PFSK-1 (cell line): ENCODE data around the gene DAAM2.

Experiments used
- FOXP2 ChIP-seq: optimal IDR thresholded peaks from 2 replicates; pipeline ENCODE3; 2011; ENCODE audit warnings: borderline replicate concordance, control low read depth, inconsistent platforms; ENCODE audit not compliant: insufficient read depth; ENCODE audit errors: extremely low read length, extremely low read depth
- POLR2AphosphoS5 ChIP-seq: IDR thresholded peaks from 2 replicates; pipeline ENCODE4 v1.6.1; 2012; ENCODE audit warnings: low read depth, mild to moderate bottlenecking, control low read depth, low read length, moderate library complexity
- SIN3A ChIP-seq: IDR thresholded peaks from 2 replicates; pipeline ENCODE4 v1.6.1; 2012; ENCODE audit warnings: mild to moderate bottlenecking, low read length, moderate library complexity, borderline replicate concordance; ENCODE audit not compliant: insufficient read depth
- TAF1 ChIP-seq: IDR thresholded peaks from 2 replicates; pipeline ENCODE4 v1.6.1; 2012; ENCODE audit warnings: low read length, control low read depth, borderline replicate concordance; ENCODE audit not compliant: insufficient read depth
- TF ChIP-seq, protein P1 (sequence below), 2 experiments: IDR thresholded peaks; 2 replicates each; pipeline versions ENCODE4 v1.6.1 to v1.8.0; 2011 to 2012; ENCODE audit warnings: low read depth in 2 of 2, low read length in 2 of 2, control low read depth in 1 of 2, inconsistent platforms in 1 of 2, mild to moderate bottlenecking in 1 of 2, moderate library complexity in 1 of 2; ENCODE audit not compliant: insufficient read depth in 1 of 2

Gene DAAM2

GRCh38 chr6:39870950-39871349 lies 78.8 kb downstream of the DAAM2 start:
- TF ChIP-seq TAF1: no peak
- TF ChIP-seq POLR2AphosphoS5: no peak
- TF ChIP-seq, protein P1, sequence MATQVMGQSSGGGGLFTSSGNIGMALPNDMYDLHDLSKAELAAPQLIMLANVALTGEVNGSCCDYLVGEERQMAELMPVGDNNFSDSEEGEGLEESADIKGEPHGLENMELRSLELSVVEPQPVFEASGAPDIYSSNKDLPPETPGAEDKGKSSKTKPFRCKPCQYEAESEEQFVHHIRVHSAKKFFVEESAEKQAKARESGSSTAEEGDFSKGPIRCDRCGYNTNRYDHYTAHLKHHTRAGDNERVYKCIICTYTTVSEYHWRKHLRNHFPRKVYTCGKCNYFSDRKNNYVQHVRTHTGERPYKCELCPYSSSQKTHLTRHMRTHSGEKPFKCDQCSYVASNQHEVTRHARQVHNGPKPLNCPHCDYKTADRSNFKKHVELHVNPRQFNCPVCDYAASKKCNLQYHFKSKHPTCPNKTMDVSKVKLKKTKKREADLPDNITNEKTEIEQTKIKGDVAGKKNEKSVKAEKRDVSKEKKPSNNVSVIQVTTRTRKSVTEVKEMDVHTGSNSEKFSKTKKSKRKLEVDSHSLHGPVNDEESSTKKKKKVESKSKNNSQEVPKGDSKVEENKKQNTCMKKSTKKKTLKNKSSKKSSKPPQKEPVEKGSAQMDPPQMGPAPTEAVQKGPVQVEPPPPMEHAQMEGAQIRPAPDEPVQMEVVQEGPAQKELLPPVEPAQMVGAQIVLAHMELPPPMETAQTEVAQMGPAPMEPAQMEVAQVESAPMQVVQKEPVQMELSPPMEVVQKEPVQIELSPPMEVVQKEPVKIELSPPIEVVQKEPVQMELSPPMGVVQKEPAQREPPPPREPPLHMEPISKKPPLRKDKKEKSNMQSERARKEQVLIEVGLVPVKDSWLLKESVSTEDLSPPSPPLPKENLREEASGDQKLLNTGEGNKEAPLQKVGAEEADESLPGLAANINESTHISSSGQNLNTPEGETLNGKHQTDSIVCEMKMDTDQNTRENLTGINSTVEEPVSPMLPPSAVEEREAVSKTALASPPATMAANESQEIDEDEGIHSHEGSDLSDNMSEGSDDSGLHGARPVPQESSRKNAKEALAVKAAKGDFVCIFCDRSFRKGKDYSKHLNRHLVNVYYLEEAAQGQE (IDR thresholded peaks at IDR 0.05; ENCODE audit: insufficient read depth in 1 of 2, low read depth in 2 of 2, low read length in 2 of 2): no peak
- no peak for TF ChIP-seq FOXP2
- no peak for TF ChIP-seq SIN3A

DNA sequence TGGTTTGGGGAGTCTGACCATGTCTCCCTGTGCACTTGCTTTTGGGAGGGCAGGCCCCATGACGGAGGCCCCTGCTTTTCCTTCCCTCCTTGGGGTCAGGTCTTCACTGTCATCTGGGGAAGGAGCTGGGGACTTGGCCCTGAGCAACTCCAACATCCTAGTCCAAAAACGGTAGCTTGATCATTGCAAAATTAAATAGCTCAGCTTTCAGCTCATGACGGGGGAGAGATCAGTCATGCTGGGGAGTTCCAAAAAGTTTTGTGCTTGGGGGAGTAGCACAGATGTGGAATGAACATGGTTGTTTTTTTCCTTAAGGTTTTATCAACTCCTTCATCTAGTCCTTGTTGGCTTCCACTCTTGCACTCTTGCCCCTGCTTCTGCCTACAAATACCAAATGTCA lies 81.3 kb downstream of the DAAM2 start:
- no peak for TF ChIP-seq FOXP2
- no peak for TF ChIP-seq POLR2AphosphoS5
- TF ChIP-seq, protein P1 (IDR thresholded peaks at IDR 0.05; ENCODE audit: insufficient read depth in 1 of 2, low read depth in 2 of 2, low read length in 2 of 2): no peak
- no peak for TF ChIP-seq TAF1
- TF ChIP-seq SIN3A: no peak

DNA sequence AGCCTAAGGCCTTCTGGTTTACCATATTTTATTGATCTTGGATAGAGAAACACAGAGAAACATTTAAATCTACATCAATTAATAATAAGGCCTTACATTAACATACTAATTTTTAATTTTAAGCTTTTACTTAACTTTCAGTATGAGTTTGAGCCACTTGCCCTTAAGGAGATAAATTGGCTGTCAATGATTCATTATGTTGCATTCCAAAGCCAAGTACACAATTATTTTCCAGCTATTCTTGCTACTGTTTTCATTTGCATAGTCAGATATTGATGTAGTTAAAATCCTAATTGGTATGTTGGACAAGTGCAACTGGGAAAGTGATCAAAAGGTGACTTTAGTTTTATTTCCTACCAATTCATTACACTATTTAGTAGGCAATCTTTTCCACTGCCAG lies 83.9 kb downstream of the DAAM2 start:
- TF ChIP-seq, protein P1 (IDR thresholded peaks at IDR 0.05; ENCODE audit: insufficient read depth in 1 of 2, low read depth in 2 of 2, low read length in 2 of 2): no peak
- TF ChIP-seq FOXP2 (no peak), POLR2AphosphoS5 (no peak), SIN3A (no peak), TAF1 (no peak)

- TF ChIP-seq SIN3A (no peak), TAF1 (no peak), POLR2AphosphoS5 (no peak), FOXP2 (no peak)
- TF ChIP-seq, protein P1 (IDR thresholded peaks at IDR 0.05; ENCODE audit: insufficient read depth in 1 of 2, low read depth in 2 of 2, low read length in 2 of 2): no peak
These were observed 84.7 kb downstream of the DAAM2 start for GRCh38 chr6:39876826-39877225.

- TF ChIP-seq TAF1 (no peak), POLR2AphosphoS5 (no peak), SIN3A (no peak), FOXP2 (no peak)
- TF ChIP-seq, protein P1 (IDR thresholded peaks at IDR 0.05; ENCODE audit: insufficient read depth in 1 of 2, low read depth in 2 of 2, low read length in 2 of 2): no peak
These were observed 87.4 kb downstream of the DAAM2 start for GRCh38 chr6:39879535-39879934.
